Measurements from ENCODE around the gene YWHAB.
A peak's percentile ranks its signal among the peaks of the same experiment; 100 is the strongest.
"Not testable (repeated sequence)": the region's sequence is repeated elsewhere in the genome, so short reads cannot be mapped to it uniquely, and the experiment has no call there.

Gene YWHAB

GRCh38 chr20:44866703-44867335 lies 18.7 kb upstream of the YWHAB start:
- Histone ChIP-seq H3K9ac (ENCODE audit: low read depth in 1 of 2, low read length in 2 of 2) (no peak overlapping the region), H3K4me3 (ENCODE audit: low read length in 2 of 2) (no peak overlapping the region), H3K9me3 (ENCODE audit: control insufficient read depth in 2 of 2, low read length in 2 of 2) (no peaks in the 10 kb centered on the region), H3K36me3 (ENCODE audit: control insufficient read depth in 2 of 2, insufficient read depth in 2 of 2, low read length in 2 of 2) (no peaks in the 10 kb centered on the region), H3K27ac (ENCODE audit: low read depth in 2 of 2, low read length in 2 of 2) (no peak overlapping the region), H3K27me3 (ENCODE audit: control insufficient read depth in 2 of 2, insufficient read depth in 2 of 2, low read length in 2 of 2) (peaks cover 0 to 2% of the 10 kb centered on the region in 2 donors), H3K4me1 (ENCODE audit: control insufficient read depth in 2 of 2, insufficient read depth in 2 of 2, low read length in 2 of 2) (peaks cover 0 to 3% of the 10 kb centered on the region in 2 donors)

DNA sequence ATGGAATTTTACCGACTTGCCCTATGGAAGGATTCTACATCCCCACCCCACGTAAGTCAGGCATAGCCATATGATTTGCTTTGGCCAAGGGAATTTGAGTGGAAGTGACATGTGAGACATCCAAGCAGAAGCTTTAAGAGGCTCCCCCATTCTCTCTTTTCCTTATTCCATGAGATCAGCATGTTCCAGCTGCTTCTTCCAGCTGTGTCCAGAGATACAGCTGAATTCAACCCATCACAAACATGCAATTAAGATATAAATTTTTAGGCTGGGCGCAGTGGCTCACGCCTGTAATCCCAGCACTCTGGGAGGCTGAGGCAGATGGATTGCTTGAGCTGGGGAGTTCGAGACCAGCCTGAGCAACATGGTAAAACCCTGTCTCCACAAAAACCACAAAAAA lies 16.0 kb upstream of the YWHAB start:
- Histone ChIP-seq H3K4me1 (ENCODE audit: control insufficient read depth in 2 of 2, insufficient read depth in 2 of 2, low read length in 2 of 2) (peaks cover 0 to 3% of the 10 kb centered on the region in 2 donors), H3K27ac (ENCODE audit: low read depth in 2 of 2, low read length in 2 of 2) (no peak overlapping the region), H3K4me3 (ENCODE audit: low read length in 2 of 2) (no peak overlapping the region), H3K9ac (ENCODE audit: low read depth in 1 of 2, low read length in 2 of 2) (no peak overlapping the region), H3K27me3 (ENCODE audit: control insufficient read depth in 2 of 2, insufficient read depth in 2 of 2, low read length in 2 of 2) (peaks cover 0 to 2% of the 10 kb centered on the region in 2 donors), H3K9me3 (ENCODE audit: control insufficient read depth in 2 of 2, low read length in 2 of 2) (no peaks in the 10 kb centered on the region), H3K36me3 (ENCODE audit: control insufficient read depth in 2 of 2, insufficient read depth in 2 of 2, low read length in 2 of 2) (no peaks in the 10 kb centered on the region)

- peaks cover 15 to 16% of the 10 kb centered on the region in 2 donors for H3K4me1 ChIP-seq (ENCODE audit: control insufficient read depth in 2 of 2, insufficient read depth in 2 of 2, low read length in 2 of 2)
- not testable (repeated sequence) for H3K27ac ChIP-seq (ENCODE audit: low read depth in 2 of 2, low read length in 2 of 2); H3K4me3 ChIP-seq (ENCODE audit: low read length in 2 of 2); H3K9me3 ChIP-seq (ENCODE audit: control insufficient read depth in 2 of 2, low read length in 2 of 2); H3K36me3 ChIP-seq (ENCODE audit: control insufficient read depth in 2 of 2, insufficient read depth in 2 of 2, low read length in 2 of 2); H3K9ac ChIP-seq (ENCODE audit: low read depth in 1 of 2, low read length in 2 of 2); H3K27me3 ChIP-seq (ENCODE audit: control insufficient read depth in 2 of 2, insufficient read depth in 2 of 2, low read length in 2 of 2)
Observed at GRCh38 chr20:44882360-44882759, 3.1 kb upstream of the YWHAB start.

DNA sequence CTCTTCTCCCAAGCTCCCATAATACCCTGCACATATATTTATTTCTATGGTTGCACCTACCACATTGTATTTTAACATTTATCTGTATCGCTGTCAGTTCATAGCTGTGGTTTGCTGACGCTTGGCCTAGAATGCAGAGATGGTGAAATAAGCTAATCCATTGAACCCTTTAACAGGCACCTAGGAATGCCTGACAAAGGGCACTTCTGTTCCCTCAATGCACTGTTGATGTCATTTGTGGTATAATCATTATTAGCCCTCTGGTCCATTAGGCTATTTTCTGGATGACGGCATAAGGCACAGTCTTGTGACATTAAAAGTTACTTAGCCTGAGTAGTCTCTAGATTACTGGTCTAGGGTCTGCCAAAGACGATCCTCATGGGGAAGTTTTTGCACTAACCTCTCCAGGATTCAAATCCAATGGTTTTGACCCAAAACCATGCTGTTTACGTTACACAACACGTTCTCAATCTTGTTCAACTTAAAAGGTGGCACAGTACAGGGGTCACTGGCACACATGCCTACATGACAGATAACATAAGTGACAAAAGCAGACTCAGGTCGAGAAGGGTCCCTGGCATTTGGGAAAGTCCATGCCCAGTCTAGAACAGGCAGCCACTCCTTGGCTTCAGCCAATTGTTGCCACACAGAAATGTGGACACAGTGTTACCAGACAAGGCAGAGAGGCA lies 2.1 kb upstream of the YWHAB start:
- H3K4me1 ChIP-seq (ENCODE audit: control insufficient read depth in 2 of 2, insufficient read depth in 2 of 2, low read length in 2 of 2), result peaks cover 24 to 26% of the 10 kb centered on the region in 2 donors
- no peaks in the 10 kb centered on the region for H3K9me3 ChIP-seq (ENCODE audit: control insufficient read depth in 2 of 2, low read length in 2 of 2)
- no peak overlapping the region for H3K4me3 ChIP-seq (ENCODE audit: low read length in 2 of 2)
- H3K27ac ChIP-seq (ENCODE audit: low read depth in 2 of 2, low read length in 2 of 2), result no peak overlapping the region
- H3K9ac ChIP-seq (ENCODE audit: low read depth in 1 of 2, low read length in 2 of 2), result no peak overlapping the region
- H3K27me3 ChIP-seq (ENCODE audit: control insufficient read depth in 2 of 2, insufficient read depth in 2 of 2, low read length in 2 of 2), result no peaks in the 10 kb centered on the region
- peaks cover 0 to 3% of the 10 kb centered on the region in 2 donors for H3K36me3 ChIP-seq (ENCODE audit: control insufficient read depth in 2 of 2, insufficient read depth in 2 of 2, low read length in 2 of 2)

GRCh38 chr20:44884907-44885391 lies 556 bp upstream of the YWHAB start:
- H3K36me3 ChIP-seq (ENCODE audit: control insufficient read depth in 2 of 2, insufficient read depth in 2 of 2, low read length in 2 of 2), result peaks cover 4% of the 10 kb centered on the region in 2 donors
- peak overlapping the region; percentile 98 for H3K27ac ChIP-seq (ENCODE audit: low read depth in 2 of 2, low read length in 2 of 2)
- peak overlapping the region; percentile 84 to 91 for H3K4me3 ChIP-seq (ENCODE audit: low read length in 2 of 2)
- no peaks in the 10 kb centered on the region for H3K9me3 ChIP-seq (ENCODE audit: control insufficient read depth in 2 of 2, low read length in 2 of 2)
- H3K4me1 ChIP-seq (ENCODE audit: control insufficient read depth in 2 of 2, insufficient read depth in 2 of 2, low read length in 2 of 2), result peaks cover 32% of the 10 kb centered on the region in 2 donors
- H3K27me3 ChIP-seq (ENCODE audit: control insufficient read depth in 2 of 2, insufficient read depth in 2 of 2, low read length in 2 of 2), result no peaks in the 10 kb centered on the region
- H3K9ac ChIP-seq (ENCODE audit: low read depth in 1 of 2, low read length in 2 of 2), result peak overlapping the region; percentile 54 to 77

DNA sequence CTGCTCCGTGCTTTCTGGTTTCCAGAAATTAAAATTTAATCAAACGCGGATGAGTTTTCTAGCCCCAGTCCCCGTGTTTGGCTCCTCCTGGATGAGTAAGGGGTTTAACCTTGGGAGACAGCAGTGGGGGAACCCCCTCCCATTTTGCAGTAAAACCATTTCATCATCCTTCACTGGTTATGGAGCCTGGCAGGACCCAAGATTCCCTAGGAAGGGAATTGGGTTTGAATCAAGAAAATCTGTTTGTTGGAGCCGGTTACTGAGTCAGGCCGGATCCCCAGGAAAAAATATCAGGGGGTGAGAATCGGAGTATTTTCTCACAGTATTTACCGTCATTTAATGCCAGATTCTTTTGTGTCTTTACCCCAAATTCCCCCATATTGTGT lies 754 bp downstream of the YWHAB start:
- peaks cover 4% of the 10 kb centered on the region in 2 donors for H3K36me3 ChIP-seq (ENCODE audit: control insufficient read depth in 2 of 2, insufficient read depth in 2 of 2, low read length in 2 of 2)
- peaks cover 34 to 37% of the 10 kb centered on the region in 2 donors for H3K4me1 ChIP-seq (ENCODE audit: control insufficient read depth in 2 of 2, insufficient read depth in 2 of 2, low read length in 2 of 2)
- no peaks in the 10 kb centered on the region for H3K9me3 ChIP-seq (ENCODE audit: control insufficient read depth in 2 of 2, low read length in 2 of 2)
- H3K27me3 ChIP-seq (ENCODE audit: control insufficient read depth in 2 of 2, insufficient read depth in 2 of 2, low read length in 2 of 2), result no peaks in the 10 kb centered on the region
- H3K9ac ChIP-seq (ENCODE audit: low read depth in 1 of 2, low read length in 2 of 2), result peak overlapping the region; percentile 86 to 93
- peak overlapping the region; percentile 88 to 91 for H3K4me3 ChIP-seq (ENCODE audit: low read length in 2 of 2)
- peak overlapping the region; percentile 98 for H3K27ac ChIP-seq (ENCODE audit: low read depth in 2 of 2, low read length in 2 of 2)

DNA sequence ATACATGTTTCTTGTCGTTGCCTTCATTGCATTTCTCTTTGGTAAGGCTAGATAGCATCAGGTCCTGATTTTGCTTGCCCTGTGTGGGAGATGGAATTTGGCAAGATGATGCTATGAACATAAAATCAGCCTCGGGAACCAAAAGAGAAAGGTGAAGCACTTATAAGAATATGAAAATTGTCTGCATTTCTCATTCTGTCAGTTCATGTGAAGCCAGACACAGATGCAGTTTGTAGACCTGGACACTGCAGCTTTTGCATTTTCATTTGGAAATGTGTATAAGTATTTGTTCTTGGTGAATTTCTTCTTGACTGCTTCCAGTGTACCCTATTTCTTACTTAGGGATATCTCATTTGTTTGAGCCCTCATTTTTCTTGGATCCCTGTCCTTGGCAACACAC lies 1.3 kb downstream of the YWHAB start:
- Histone ChIP-seq H3K4me1 (ENCODE audit: control insufficient read depth in 2 of 2, insufficient read depth in 2 of 2, low read length in 2 of 2) (peaks cover 38 to 42% of the 10 kb centered on the region in 2 donors), H3K9ac (ENCODE audit: low read depth in 1 of 2, low read length in 2 of 2) (peak overlapping the region; percentile 86 to 93), H3K27ac (ENCODE audit: low read depth in 2 of 2, low read length in 2 of 2) (no peak overlapping the region), H3K27me3 (ENCODE audit: control insufficient read depth in 2 of 2, insufficient read depth in 2 of 2, low read length in 2 of 2) (no peaks in the 10 kb centered on the region), H3K9me3 (ENCODE audit: control insufficient read depth in 2 of 2, low read length in 2 of 2) (no peaks in the 10 kb centered on the region), H3K36me3 (ENCODE audit: control insufficient read depth in 2 of 2, insufficient read depth in 2 of 2, low read length in 2 of 2) (peaks cover 4% of the 10 kb centered on the region in 2 donors), H3K4me3 (ENCODE audit: low read length in 2 of 2) (peak overlapping the region; percentile 88 to 91)

DNA sequence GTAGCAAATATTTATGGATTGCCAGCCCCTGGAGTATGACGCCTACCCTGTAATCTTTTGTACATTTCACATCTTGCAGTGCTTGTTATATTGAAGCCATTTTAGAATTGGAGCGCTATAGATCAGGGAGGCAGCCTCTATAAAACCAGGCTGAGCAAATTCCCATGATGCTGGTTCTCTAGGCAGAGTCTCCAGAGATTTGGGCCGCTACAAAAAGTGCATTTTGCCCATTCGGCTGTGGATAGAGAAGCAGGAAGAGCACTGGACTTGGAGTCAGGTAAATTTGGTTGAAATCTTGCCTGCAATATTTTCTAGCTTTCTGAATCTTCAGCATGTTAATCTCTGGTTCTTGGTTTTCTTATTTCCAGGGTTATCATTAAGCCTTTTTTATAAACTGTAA lies 2.0 kb downstream of the YWHAB start:
- Histone ChIP-seq H3K9ac (ENCODE audit: low read depth in 1 of 2, low read length in 2 of 2) (peak overlapping the region in 1 of 2 donors; percentile 14), H3K27me3 (ENCODE audit: control insufficient read depth in 2 of 2, insufficient read depth in 2 of 2, low read length in 2 of 2) (no peaks in the 10 kb centered on the region), H3K4me3 (ENCODE audit: low read length in 2 of 2) (peak overlapping the region; percentile 88 to 91), H3K4me1 (ENCODE audit: control insufficient read depth in 2 of 2, insufficient read depth in 2 of 2, low read length in 2 of 2) (peaks cover 41 to 44% of the 10 kb centered on the region in 2 donors), H3K36me3 (ENCODE audit: control insufficient read depth in 2 of 2, insufficient read depth in 2 of 2, low read length in 2 of 2) (peaks cover 4% of the 10 kb centered on the region in 2 donors), H3K9me3 (ENCODE audit: control insufficient read depth in 2 of 2, low read length in 2 of 2) (no peaks in the 10 kb centered on the region), H3K27ac (ENCODE audit: low read depth in 2 of 2, low read length in 2 of 2) (no peak overlapping the region)

GRCh38 chr20:44888226-44889103 lies 3.0 kb downstream of the YWHAB start:
- Histone ChIP-seq H3K9ac (ENCODE audit: low read depth in 1 of 2, low read length in 2 of 2) (peak overlapping the region in 1 of 2 donors; percentile 26), H3K4me1 (ENCODE audit: control insufficient read depth in 2 of 2, insufficient read depth in 2 of 2, low read length in 2 of 2) (peaks cover 44% of the 10 kb centered on the region in 2 donors), H3K27ac (ENCODE audit: low read depth in 2 of 2, low read length in 2 of 2) (peak overlapping the region in 1 of 2 donors; percentile 35), H3K4me3 (ENCODE audit: low read length in 2 of 2) (peak overlapping the region in 1 of 2 donors; percentile 88), H3K36me3 (ENCODE audit: control insufficient read depth in 2 of 2, insufficient read depth in 2 of 2, low read length in 2 of 2) (peaks cover 4% of the 10 kb centered on the region in 2 donors), H3K9me3 (ENCODE audit: control insufficient read depth in 2 of 2, low read length in 2 of 2) (no peaks in the 10 kb centered on the region), H3K27me3 (ENCODE audit: control insufficient read depth in 2 of 2, insufficient read depth in 2 of 2, low read length in 2 of 2) (no peaks in the 10 kb centered on the region)
